ENCODE data around the gene STXBP3. TPM values are rescaled to one million over a fixed set of nuclear protein-coding genes. Genes with fewer than 3 reads are reported as not detected.

STXBP3 gene
- total and polyA plus RNA-seq, 2 of the 4 experiments (the other 2 are of a cell fraction) = 19.1 to 19.7 TPM

DNA sequence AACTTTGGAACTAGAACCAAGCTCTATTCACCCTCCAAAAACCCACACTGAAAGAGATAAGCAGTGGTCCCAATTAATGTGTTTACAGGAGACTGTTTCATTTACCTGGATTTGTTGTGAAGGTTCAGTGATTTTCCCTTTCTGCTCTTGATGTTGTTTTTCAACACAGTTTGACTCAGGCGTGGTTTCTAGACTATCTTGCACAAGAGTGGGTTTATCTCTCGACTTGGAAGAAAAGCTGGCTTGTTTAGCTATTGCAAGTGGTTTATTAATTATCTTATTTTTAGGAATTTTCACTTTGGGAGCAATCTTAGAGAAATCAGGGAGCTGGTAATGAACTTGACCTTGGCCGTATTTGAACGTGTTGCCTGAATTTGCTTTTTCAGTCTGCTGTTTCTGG is 105.1 kb downstream of the STXBP3 start:
- Histone ChIP-seq H3K9ac (ENCODE audit: low read depth, low read length) (no peak overlapping the region), H2BK120ac (ENCODE audit: low read depth, low read length) (no peak overlapping the region), H2BK5ac (ENCODE audit: low read depth, low read length, poor library complexity, severe bottlenecking) (no peak overlapping the region), H4K20me1 (ENCODE audit: insufficient read depth, low read length) (no peaks in the 10 kb centered on the region), H2AK9ac (replicated peaks; ENCODE audit: low read depth, low read length, poor library complexity) (no peak overlapping the region), H3K36me3 (ENCODE audit: control insufficient read depth, insufficient read depth, low read length) (no peaks in the 10 kb centered on the region), H2AK5ac (ENCODE audit: low read depth, low read length) (no peak overlapping the region), H2BK20ac (ENCODE audit: low read depth, low read length) (no peak overlapping the region), H3K56ac (ENCODE audit: extremely low read depth, insufficient read depth, low read length) (no peak overlapping the region), H3K4me3 (ENCODE audit: insufficient read depth, low read depth, low read length) (no peak overlapping the region), H4K91ac (ENCODE audit: insufficient read depth, low read depth, low read length) (no peak overlapping the region), H3K4ac (ENCODE audit: low read depth, low read length) (no peak overlapping the region), H3K14ac (replicated peaks; ENCODE audit: low read depth, low read length) (no peak overlapping the region), H3K27ac (ENCODE audit: insufficient read depth, low read length) (no peak overlapping the region), H3K9me1 (ENCODE audit: insufficient read depth, low read length) (no peaks in the 10 kb centered on the region), H3K23ac (ENCODE audit: low read depth, low read length) (no peak overlapping the region), H4K5ac (ENCODE audit: low read depth, low read length) (no peak overlapping the region), H3K9me3 (ENCODE audit: control insufficient read depth, insufficient read depth, low read length) (no peaks in the 10 kb centered on the region), H3K4me1 (ENCODE audit: control insufficient read depth, insufficient read depth, low read length) (peaks cover 2% of the 10 kb centered on the region), H2AFZ (replicated peaks; ENCODE audit: low read length, poor library complexity) (no peak overlapping the region), H4K8ac (ENCODE audit: low read depth in 2 of 2, low read length in 2 of 2) (no peak overlapping the region), H3K4me2 (ENCODE audit: low read depth, low read length) (no peak overlapping the region), H2BK15ac (ENCODE audit: low read depth, low read length) (no peak overlapping the region), H3K27me3 (ENCODE audit: control insufficient read depth, insufficient read depth, low read length) (peaks cover 2% of the 10 kb centered on the region; the same call in 1 of the 2 replicates), H3K79me1 (ENCODE audit: low read depth in 1 of 2, low read length in 2 of 2) (no peaks in the 10 kb centered on the region), H3K18ac (ENCODE audit: low read depth, low read length) (no peak overlapping the region)
- WGBS, 2 experiments (ENCODE audit: extremely low coverage in 2 of 2, insufficient read length in 1 of 2) = no CpG with 5 or more reads among the region's 4 CpGs
- in situ Hi-C loops (cut with MboI; ENCODE audit: low sequenced_read_pairs) = no loop called here
- BruUV-seq (replicated peaks) = no TSS peak
- ChIA-PET CTCF (interaction anchor here (1.0 to 1.2 kb wide), 2 partner anchors 12 to 23 kb away, joined by 3 to 4 read pairs; no protein-coding TSS in a partner anchor), POLR2A (ENCODE audit: unreplicated experiment) (no interaction called here)
- TF ChIP-seq CTCF (conservative IDR thresholded peaks at IDR 0.05; ENCODE audit: low read depth, low read length) (no peak), POLR2A (IDR thresholded peaks at IDR 0.05; ENCODE audit: low read depth, low read length) (no peak), USF2 (IDR thresholded peaks at IDR 0.05; ENCODE audit: low read depth, low read length) (no peak), MXI1 (IDR thresholded peaks at IDR 0.05; ENCODE audit: borderline replicate concordance, low read depth, low read length) (no peak), BHLHE40 (IDR thresholded peaks at IDR 0.05; ENCODE audit: low read depth, low read length) (no peak), NFE2L2 (IDR thresholded peaks at IDR 0.05; ENCODE audit: low read depth, low read length) (no peak), FOS (IDR thresholded peaks at IDR 0.05; ENCODE audit: low read depth, low read length) (no peak), RAD21 (IDR thresholded peaks at IDR 0.05; ENCODE audit: low read length) (no peak), SMC3 (IDR thresholded peaks at IDR 0.05; ENCODE audit: low read depth, low read length) (no peak)
- TF ChIP-seq, protein P1, sequence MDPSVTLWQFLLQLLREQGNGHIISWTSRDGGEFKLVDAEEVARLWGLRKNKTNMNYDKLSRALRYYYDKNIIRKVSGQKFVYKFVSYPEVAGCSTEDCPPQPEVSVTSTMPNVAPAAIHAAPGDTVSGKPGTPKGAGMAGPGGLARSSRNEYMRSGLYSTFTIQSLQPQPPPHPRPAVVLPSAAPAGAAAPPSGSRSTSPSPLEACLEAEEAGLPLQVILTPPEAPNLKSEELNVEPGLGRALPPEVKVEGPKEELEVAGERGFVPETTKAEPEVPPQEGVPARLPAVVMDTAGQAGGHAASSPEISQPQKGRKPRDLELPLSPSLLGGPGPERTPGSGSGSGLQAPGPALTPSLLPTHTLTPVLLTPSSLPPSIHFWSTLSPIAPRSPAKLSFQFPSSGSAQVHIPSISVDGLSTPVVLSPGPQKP (IDR thresholded peaks at IDR 0.05; ENCODE audit: borderline replicate concordance, low read depth, low read length) = no peak
- dilution Hi-C loops (cut with HindIII; ENCODE audit: low sequenced_read_pairs, unreplicated experiment) = no loop called here
- ATAC-seq (ENCODE audit: low read depth) (no peak), DNase-seq (no peak)
- intact Hi-C loops (cut with micrococcal nuclease) = no loop called here

Measured in IMR-90 (cell line).